HG02610 (cell line): ENCODE measurements around the gene DEPP1.
A peak's percentile ranks its signal among the peaks of the same experiment; 100 is the strongest.

Source experiments
- ATAC-seq: cut with Tn5 transposase; IDR thresholded peaks from one replicate; pipeline ENCODE4 v1.9.1; 2021; ENCODE audit warnings: mild to moderate bottlenecking, moderate library complexity; ENCODE audit not compliant: unreplicated experiment

Gene DEPP1

GRCh38 chr10:44968091-44968490 is 10.5 kb downstream of the DEPP1 start:
- peak; percentile 27 for ATAC-seq

DNA sequence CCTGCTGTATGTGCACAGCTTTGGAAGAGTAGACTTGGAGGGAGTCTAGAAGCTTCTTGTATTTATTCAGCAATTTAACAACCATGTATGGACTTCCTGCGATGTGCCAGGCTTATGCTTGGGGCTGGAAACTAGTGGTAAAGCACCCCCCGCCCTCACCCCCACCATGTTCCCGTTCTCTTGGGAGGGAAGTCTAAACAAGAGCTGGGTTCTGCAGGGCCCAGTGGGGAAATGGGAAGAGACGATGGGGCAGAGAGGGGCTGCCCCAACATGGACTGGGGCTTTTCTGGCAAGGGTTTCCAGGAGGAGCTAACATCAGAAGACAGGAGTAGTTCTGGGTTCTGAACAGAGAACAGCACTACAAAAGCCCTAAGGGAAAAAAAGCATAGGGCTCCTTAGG is 11.0 kb downstream of the DEPP1 start:
- ATAC-seq: no peak

- no peak for ATAC-seq
Measured at GRCh38 chr10:44966816-44967509, 11.6 kb downstream of the DEPP1 start.

- peak; percentile 35 for ATAC-seq
Measured at GRCh38 chr10:44966129-44966815, 12.3 kb downstream of the DEPP1 start.

GRCh38 chr10:44965651-44966097 is 12.9 kb downstream of the DEPP1 start:
- ATAC-seq: peak; percentile 56

GRCh38 chr10:44965104-44965503 is 13.5 kb downstream of the DEPP1 start:
- no peak for ATAC-seq

GRCh38 chr10:44963772-44964633 is 14.6 kb downstream of the DEPP1 start:
- ATAC-seq: no peak

GRCh38 chr10:44962870-44963738 is 15.5 kb downstream of the DEPP1 start:
- no peak for ATAC-seq

- ATAC-seq: no peak
Measured at GRCh38 chr10:44961931-44962750, 16.5 kb downstream of the DEPP1 start.

GRCh38 chr10:44961230-44961571 is 17.4 kb downstream of the DEPP1 start:
- ATAC-seq: no peak

GRCh38 chr10:44960482-44961229 is 18.0 kb downstream of the DEPP1 start:
- no peak for ATAC-seq

- no peak for ATAC-seq
Measured at GRCh38 chr10:44960088-44960460, 18.5 kb downstream of the DEPP1 start.

GRCh38 chr10:44959247-44960087 is 19.1 kb downstream of the DEPP1 start, which contains the start of gene RASSF4:
TSS of gene RASSF4 (plus strand) at chr10:44959802. CDS start at chr10:44970203, 10,401 bp downstream.
- peak; percentile 97 for ATAC-seq

GRCh38 chr10:44958898-44959246 is 19.7 kb downstream of the DEPP1 start:
- ATAC-seq: no peak

DNA sequence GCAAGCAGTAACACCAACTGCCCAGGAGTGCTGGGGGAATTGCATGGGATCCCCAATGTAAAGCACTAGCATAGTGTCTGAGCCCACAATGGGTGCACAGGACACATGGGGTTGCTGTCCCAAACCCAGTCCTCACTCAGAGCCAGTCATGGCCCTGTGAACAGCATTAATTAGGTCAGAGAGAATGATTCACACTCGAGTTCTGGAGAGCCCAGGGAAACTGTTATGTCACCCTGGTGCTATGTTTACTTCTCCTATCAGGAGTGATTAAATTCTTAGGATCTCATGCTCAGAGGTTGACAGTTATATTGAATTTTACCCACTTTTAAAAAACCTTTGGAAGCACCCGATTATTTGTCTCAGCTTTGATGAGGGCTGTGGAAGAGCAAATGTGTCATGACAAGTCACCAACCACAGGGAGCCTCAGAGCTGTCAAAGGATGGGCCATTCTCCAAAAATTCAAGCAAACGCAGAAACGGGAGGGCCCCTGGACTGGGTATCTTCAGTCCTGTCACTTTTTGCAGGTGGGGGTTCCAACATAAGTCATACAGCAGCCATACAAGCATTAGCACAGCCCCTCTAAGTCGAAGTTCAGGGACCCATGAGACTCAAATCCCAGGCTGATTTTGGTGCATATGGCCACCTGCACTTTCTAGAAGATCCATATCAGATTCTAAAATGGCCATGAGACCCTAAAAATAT is 20.3 kb downstream of the DEPP1 start:
- ATAC-seq: no peak

GRCh38 chr10:44956717-44957706 is 21.6 kb downstream of the DEPP1 start:
- no peak for ATAC-seq
